SU-DHL-6 (cell line): ENCODE measurements around the gene PRDM1.

ENCODE experiments used
- H2AFZ ChIP-seq: fragments of 200-600 bp; sonication (generic); 2 replicates; pipeline ENCODE4 v1.6.1; 2014; ENCODE audit warnings: low read depth, mild to moderate bottlenecking, moderate library complexity, mixed read lengths, antibody characterized with exemption, low read length; ENCODE audit not compliant: severe bottlenecking
- H3F3A ChIP-seq: fragments of 200-600 bp; shearing (Covaris generic); 2 replicates; pipeline ENCODE4 v1.6.0; 2016; ENCODE audit warnings: antibody characterized with exemption, mild to moderate bottlenecking; ENCODE audit not compliant: insufficient read depth
- H3K27ac ChIP-seq: fragments of 200-600 bp; sonication (generic); 2 replicates; pipeline ENCODE4 v1.5.1; 2016; ENCODE audit warnings: low read depth, mild to moderate bottlenecking, low read length, moderate library complexity, mixed read lengths
- H3K27me3 ChIP-seq: fragments of 200-600 bp; sonication (generic), shearing (Covaris generic); 2 replicates; pipeline ENCODE4 v1.6.0; 2014; ENCODE audit warnings: mild to moderate bottlenecking, low read length
- H3K36me3 ChIP-seq: fragments of 200-600 bp; sonication (generic); 2 replicates; pipeline ENCODE4 v1.6.1; 2014; ENCODE audit warnings: mild to moderate bottlenecking, low read length, mixed read lengths
- H3K4me2 ChIP-seq: fragments of 300-600, 200-600 bp; shearing (Covaris generic), sonication (generic); 2 replicates; pipeline ENCODE4 v1.6.0; 2014; ENCODE audit warnings: low read length, low read depth, mild to moderate bottlenecking; ENCODE audit not compliant: poor library complexity, severe bottlenecking
- H3K4me3 ChIP-seq: fragments of 200-600 bp; sonication (generic); 2 replicates; pipeline ENCODE4 v1.5.1; 2014; ENCODE audit warnings: antibody characterized with exemption, low read length, mild to moderate bottlenecking, mixed read lengths; ENCODE audit not compliant: insufficient read depth, poor library complexity, severe bottlenecking
- H3K79me2 ChIP-seq: fragments of 200-600 bp; sonication (generic); 2 replicates; pipeline ENCODE4 v1.6.1; 2014; ENCODE audit warnings: mild to moderate bottlenecking, low read length, moderate library complexity; ENCODE audit not compliant: insufficient read depth
- H3K9ac ChIP-seq: fragments of 200-600 bp; sonication (generic); 2 replicates; pipeline ENCODE4 v1.7.0; 2014; ENCODE audit warnings: mild to moderate bottlenecking, low read length
- H3K9me2 ChIP-seq: fragments of 200-600 bp; sonication (generic); replicated peaks from 2 replicates; pipeline ENCODE4 v1.6.1; 2014; ENCODE audit warnings: low read length; ENCODE audit not compliant: insufficient read depth
- H3K9me3 ChIP-seq: fragments of 200-600 bp; sonication (generic); 2 replicates; pipeline ENCODE4 v1.6.1; 2014; ENCODE audit warnings: low read length, mixed read lengths; ENCODE audit not compliant: insufficient read depth
- H4K20me1 ChIP-seq: fragments of 200-600 bp; sonication (generic); 2 replicates; pipeline ENCODE4 v1.6.1; 2014; ENCODE audit warnings: low read depth, mild to moderate bottlenecking, antibody characterized with exemption, low read length, moderate library complexity, mixed read lengths
- CTCF ChIP-seq: fragments of 200-600 bp; sonication (generic); IDR thresholded peaks from one replicate; pipeline ENCODE4 v1.5.1; 2017; ENCODE audit warnings: antibody characterized with exemption, mild to moderate bottlenecking, low read length, moderate library complexity; ENCODE audit not compliant: insufficient read depth, poor library complexity, severe bottlenecking
- EZH2phosphoT487 ChIP-seq: fragments of 200-600 bp; sonication (generic), shearing (Covaris generic); conservative IDR thresholded peaks from 2 replicates; pipeline ENCODE4 v1.6.1; 2018; ENCODE audit warnings: mild to moderate bottlenecking, antibody characterized with exemption, low read length, moderate library complexity, mixed read lengths

Gene PRDM1

GRCh38 chr6:106048336-106048735 is 37.8 kb upstream of the PRDM1 start:
- no peak overlapping the region for H2AFZ ChIP-seq
- no peak overlapping the region for H3K9ac ChIP-seq
- no peak overlapping the region for H3K4me3 ChIP-seq
- no peaks in the 10 kb centered on the region for H3K79me2 ChIP-seq
- H3K9me2 ChIP-seq = no peaks in the 10 kb centered on the region
- H3K36me3 ChIP-seq = no peaks in the 10 kb centered on the region
- H3K9me3 ChIP-seq = no peaks in the 10 kb centered on the region
- no peak for TF ChIP-seq CTCF
- H3F3A ChIP-seq = no peaks in the 10 kb centered on the region
- no peaks in the 10 kb centered on the region for H3K27me3 ChIP-seq
- H3K4me2 ChIP-seq = no peak overlapping the region
- no peak overlapping the region for H3K27ac ChIP-seq
- no peaks in the 10 kb centered on the region for H4K20me1 ChIP-seq

- Histone ChIP-seq H2AFZ (no peak overlapping the region), H3K27ac (no peak overlapping the region), H3K79me2 (no peaks in the 10 kb centered on the region), H3K4me3 (no peak overlapping the region), H4K20me1 (no peaks in the 10 kb centered on the region), H3K9ac (no peak overlapping the region), H3K36me3 (no peaks in the 10 kb centered on the region), H3K9me3 (no peaks in the 10 kb centered on the region), H3K9me2 (no peaks in the 10 kb centered on the region), H3K27me3 (no peaks in the 10 kb centered on the region), H3K4me2 (no peak overlapping the region), H3F3A (no peaks in the 10 kb centered on the region)
- TF ChIP-seq CTCF = no peak
- no peak for TF ChIP-seq EZH2phosphoT487
These were observed 35.6 kb upstream of the PRDM1 start for GRCh38 chr6:106050538-106050937.

GRCh38 chr6:106051226-106051625 is 34.9 kb upstream of the PRDM1 start:
- no peaks in the 10 kb centered on the region for H3K79me2 ChIP-seq
- no peak overlapping the region for H2AFZ ChIP-seq
- H3F3A ChIP-seq = no peaks in the 10 kb centered on the region
- no peak overlapping the region for H3K27ac ChIP-seq
- H3K9ac ChIP-seq = no peak overlapping the region
- no peak for TF ChIP-seq CTCF
- no peak for TF ChIP-seq EZH2phosphoT487
- no peaks in the 10 kb centered on the region for H3K36me3 ChIP-seq
- H4K20me1 ChIP-seq = no peaks in the 10 kb centered on the region
- H3K9me2 ChIP-seq = no peaks in the 10 kb centered on the region
- no peaks in the 10 kb centered on the region for H3K9me3 ChIP-seq
- H3K27me3 ChIP-seq = no peaks in the 10 kb centered on the region
- H3K4me3 ChIP-seq = no peak overlapping the region
- H3K4me2 ChIP-seq = no peak overlapping the region
